Mesendoderm (in vitro differentiated cells): ENCODE results near the gene ZXDC. TPM values are rescaled to one million over a fixed set of nuclear protein-coding genes. Genes with fewer than 3 reads are reported as not detected.

Experiments used
- DNase-seq: peaks from one replicate; pipeline ENCODE4 v3.0.0; 2013
- H2AK5ac ChIP-seq: 2 replicates; pipeline ENCODE4 v1.6.1; 2013; ENCODE audit warnings: low read length, inconsistent platforms
- H2BK120ac ChIP-seq: 2 replicates; pipeline ENCODE4 v1.6.1; 2013; ENCODE audit warnings: low read depth, mild to moderate bottlenecking, low read length, moderate library complexity, mixed read lengths
- H2BK15ac ChIP-seq: replicated peaks from 2 replicates; pipeline ENCODE4 v1.6.1; 2013; ENCODE audit warnings: low read depth, mild to moderate bottlenecking, moderate library complexity
- H2BK5ac ChIP-seq: 2 replicates; pipeline ENCODE4 v1.6.1; 2013; ENCODE audit warnings: low read length, inconsistent platforms
- H3K18ac ChIP-seq: 2 replicates; pipeline ENCODE4 v1.6.1; 2013; ENCODE audit warnings: mild to moderate bottlenecking, low read length, mixed read lengths
- H3K23ac ChIP-seq: one replicate; pipeline ENCODE4 v1.6.1; 2013; ENCODE audit warnings: low read length
- H3K27ac ChIP-seq: 2 replicates; pipeline ENCODE4 v1.5.1; 2013; ENCODE audit warnings: low read depth, mild to moderate bottlenecking, inconsistent platforms, low read length, moderate library complexity
- H3K27me3 ChIP-seq: 2 replicates; pipeline ENCODE4 v1.6.1; 2013; ENCODE audit warnings: low read length, control low read depth, mild to moderate bottlenecking, inconsistent platforms; ENCODE audit not compliant: insufficient read depth, poor library complexity
- H3K36me3 ChIP-seq: 2 replicates; pipeline ENCODE4 v1.6.1; 2013; ENCODE audit warnings: low read length, inconsistent platforms; ENCODE audit not compliant: control insufficient read depth, insufficient read depth
- H3K4ac ChIP-seq: one replicate; pipeline ENCODE4 v1.6.1; 2013; ENCODE audit warnings: low read depth, mild to moderate bottlenecking, low read length, moderate library complexity
- H3K4me1 ChIP-seq: 2 replicates; pipeline ENCODE4 v1.6.1; 2013; ENCODE audit warnings: low read depth, low read length, inconsistent platforms; ENCODE audit not compliant: control insufficient read depth
- H3K4me2 ChIP-seq: 2 replicates; pipeline ENCODE4 v1.6.1; 2013; ENCODE audit warnings: low read length
- H3K4me3 ChIP-seq: 2 replicates; pipeline ENCODE4 v1.5.1; 2013; ENCODE audit warnings: mild to moderate bottlenecking, low read length
- H3K56ac ChIP-seq: one replicate; pipeline ENCODE4 v1.6.1; 2013; ENCODE audit warnings: low read length
- H3K79me1 ChIP-seq: 2 replicates; pipeline ENCODE4 v1.6.1; 2013; ENCODE audit warnings: low read length, inconsistent platforms
- H3K79me2 ChIP-seq: 2 replicates; pipeline ENCODE4 v1.6.1; 2013; ENCODE audit warnings: mild to moderate bottlenecking, low read length; ENCODE audit not compliant: control insufficient read depth, insufficient read depth
- H3K9ac ChIP-seq: 2 replicates; pipeline ENCODE4 v1.6.1; 2013; ENCODE audit warnings: low read length, inconsistent platforms
- H4K5ac ChIP-seq: one replicate; pipeline ENCODE4 v1.6.1; 2013; ENCODE audit warnings: low read length
- H4K8ac ChIP-seq: one replicate; pipeline ENCODE4 v1.6.1; 2013; ENCODE audit warnings: low read depth, mild to moderate bottlenecking, control low read depth, low read length, moderate library complexity
- WGBS: extraction: QIAGEN DNeasy Blood & Tissue Kit; methylation state at CpG from one replicate; pipeline ENCODE4 v1.1.7; 2013; ENCODE audit warnings: low lambda C conversion rate, missing lambda C conversion rate; ENCODE audit not compliant: insufficient coverage; ENCODE audit errors: extremely low coverage; 5-methylcytosine and 5-hydroxymethylcytosine counted together
- polyA plus RNA-seq, 2 experiments: library from polyadenylated mRNA; stranded (reverse); fragments of 200-250 nt; gene quantifications; one replicate each; pipeline ENCODE4 v1.2.3, GENCODE V29; 2013

The ZXDC gene
- 9.7 TPM for polyA plus RNA-seq (2013, experiment 1 of 2)
- 10.0 TPM for polyA plus RNA-seq (2013, experiment 2 of 2)

- H3K18ac ChIP-seq: peak within 1 kb of the TSS; percentile 96
- H3K4me2 ChIP-seq: peak within 1 kb of the TSS; percentile 76
- H3K27ac ChIP-seq: peak within 1 kb of the TSS; percentile 89
- peak within 1 kb of the TSS; percentile 85 for H3K56ac ChIP-seq
- H2BK120ac ChIP-seq: no peak within 1 kb of the TSS
- H2BK15ac ChIP-seq: no peak within 1 kb of the TSS
- peak within 1 kb of the TSS; percentile 97 for H3K4ac ChIP-seq
- no peak within 1 kb of the TSS for H2AK5ac ChIP-seq
- peak within 1 kb of the TSS; percentile 32 for H3K23ac ChIP-seq
- H4K5ac ChIP-seq: no peak within 1 kb of the TSS
- H3K36me3 ChIP-seq: peaks cover 3% of the 10 kb centered on the region
- H4K8ac ChIP-seq: no peak within 1 kb of the TSS
- H2BK5ac ChIP-seq: no peak within 1 kb of the TSS
- DNase-seq: peak; percentile 94
- H3K79me1 ChIP-seq: peaks cover 20% of the 10 kb centered on the region
- peaks cover 18% of the 10 kb centered on the region for H3K79me2 ChIP-seq
- peak within 1 kb of the TSS; percentile 42 for H3K4me3 ChIP-seq
- H3K9ac ChIP-seq: peak within 1 kb of the TSS; percentile 81
- H3K4me1 ChIP-seq: peaks cover 11% of the 10 kb centered on the region
- WGBS: no CpG with 5 or more reads among the region's 112 CpGs
- H3K27me3 ChIP-seq: no peaks in the 10 kb centered on the region
Observed at GRCh38 chr3:126475413-126476114, at the start of gene ZXDC. Gene ZXDC (minus strand): TSS chr3:126475891. CDS start chr3:126475865, 26 bp downstream.

GRCh38 chr3:126525091-126525852 is 49.6 kb upstream of the ZXDC start:
- H2AK5ac ChIP-seq: no peak overlapping the region
- H3K4ac ChIP-seq: no peak overlapping the region
- no peaks in the 10 kb centered on the region for H3K27me3 ChIP-seq
- H3K4me3 ChIP-seq: no peak overlapping the region
- H2BK5ac ChIP-seq: no peak overlapping the region
- H3K79me2 ChIP-seq: no peaks in the 10 kb centered on the region
- no peak for DNase-seq
- H2BK120ac ChIP-seq: no peak overlapping the region
- no peak overlapping the region for H3K4me2 ChIP-seq
- no peak overlapping the region for H3K9ac ChIP-seq
- H3K23ac ChIP-seq: no peak overlapping the region
- H3K56ac ChIP-seq: no peak overlapping the region
- H4K8ac ChIP-seq: no peak overlapping the region
- no peak overlapping the region for H3K18ac ChIP-seq
- H3K79me1 ChIP-seq: no peaks in the 10 kb centered on the region
- H3K4me1 ChIP-seq: peaks cover 2% of the 10 kb centered on the region
- H4K5ac ChIP-seq: no peak overlapping the region
- H2BK15ac ChIP-seq: no peak overlapping the region
- no peaks in the 10 kb centered on the region for H3K36me3 ChIP-seq
- no peak overlapping the region for H3K27ac ChIP-seq
- WGBS: no CpG with 5 or more reads among the region's 12 CpGs

- H3K4me2 ChIP-seq: peak overlapping the region; percentile 73
- H2BK120ac ChIP-seq: no peak overlapping the region
- peak; percentile 46 for DNase-seq
- H3K4me3 ChIP-seq: no peak overlapping the region
- peaks cover 2% of the 10 kb centered on the region for H3K4me1 ChIP-seq
- H3K23ac ChIP-seq: no peak overlapping the region
- H3K18ac ChIP-seq: no peak overlapping the region
- peak overlapping the region; percentile 69 for H3K9ac ChIP-seq
- H4K5ac ChIP-seq: no peak overlapping the region
- H3K36me3 ChIP-seq: no peaks in the 10 kb centered on the region
- no peaks in the 10 kb centered on the region for H3K79me2 ChIP-seq
- peak overlapping the region; percentile 86 for H3K56ac ChIP-seq
- no CpG with 5 or more reads among the region's 31 CpGs for WGBS
- H3K79me1 ChIP-seq: no peaks in the 10 kb centered on the region
- H3K27me3 ChIP-seq: no peaks in the 10 kb centered on the region
- no peak overlapping the region for H3K4ac ChIP-seq
- no peak overlapping the region for H4K8ac ChIP-seq
- no peak overlapping the region for H3K27ac ChIP-seq
- no peak overlapping the region for H2AK5ac ChIP-seq
- no peak overlapping the region for H2BK5ac ChIP-seq
- no peak overlapping the region for H2BK15ac ChIP-seq
Observed at GRCh38 chr3:126524429-126524988, 48.8 kb upstream of the ZXDC start.

- Histone ChIP-seq H4K8ac (no peak within 1 kb of the TSS), H3K27ac (no peak within 1 kb of the TSS), H3K56ac (peak within 1 kb of the TSS; percentile 86), H3K79me1 (no peaks in the 10 kb centered on the region), H2AK5ac (no peak within 1 kb of the TSS), H2BK5ac (no peak within 1 kb of the TSS), H3K23ac (peak within 1 kb of the TSS; percentile 39), H3K4me3 (no peak within 1 kb of the TSS), H3K27me3 (no peaks in the 10 kb centered on the region), H3K79me2 (no peaks in the 10 kb centered on the region), H3K18ac (no peak within 1 kb of the TSS), H3K4ac (no peak within 1 kb of the TSS), H3K4me2 (peak within 1 kb of the TSS; percentile 73), H4K5ac (no peak within 1 kb of the TSS), H2BK120ac (no peak within 1 kb of the TSS), H2BK15ac (no peak within 1 kb of the TSS), H3K4me1 (peaks cover 2% of the 10 kb centered on the region), H3K36me3 (no peaks in the 10 kb centered on the region), H3K9ac (peak within 1 kb of the TSS; percentile 69)
- WGBS: no CpG with 5 or more reads among the region's 56 CpGs
- peak; percentile 62 for DNase-seq
Observed at GRCh38 chr3:126523745-126524428, 48.2 kb upstream of the ZXDC start, which contains the start of gene CHST13. Gene CHST13 (plus strand): TSS chr3:126524155. CDS start chr3:126524333, 178 bp downstream.

GRCh38 chr3:126522363-126522788 is 46.7 kb upstream of the ZXDC start:
- no peak overlapping the region for H2BK5ac ChIP-seq
- no peak overlapping the region for H2AK5ac ChIP-seq
- WGBS: no CpG with 5 or more reads among the region's 6 CpGs
- H3K56ac ChIP-seq: no peak overlapping the region
- H3K23ac ChIP-seq: no peak overlapping the region
- H3K27ac ChIP-seq: no peak overlapping the region
- H4K8ac ChIP-seq: no peak overlapping the region
- H3K4me3 ChIP-seq: no peak overlapping the region
- H3K36me3 ChIP-seq: no peaks in the 10 kb centered on the region
- peak; percentile 64 for DNase-seq
- H3K4ac ChIP-seq: no peak overlapping the region
- H2BK15ac ChIP-seq: no peak overlapping the region
- H4K5ac ChIP-seq: no peak overlapping the region
- no peak overlapping the region for H3K9ac ChIP-seq
- H3K79me2 ChIP-seq: no peaks in the 10 kb centered on the region
- no peak overlapping the region for H2BK120ac ChIP-seq
- H3K27me3 ChIP-seq: no peaks in the 10 kb centered on the region
- H3K4me2 ChIP-seq: no peak overlapping the region
- H3K4me1 ChIP-seq: peaks cover 2% of the 10 kb centered on the region
- no peak overlapping the region for H3K18ac ChIP-seq
- H3K79me1 ChIP-seq: no peaks in the 10 kb centered on the region
